Ovary (tissue), 10 donors: ENCODE results near the gene TEX54. TPM values are rescaled to one million over a fixed set of nuclear protein-coding genes. Genes with fewer than 3 reads are reported as not detected.
A peak's percentile ranks its signal among the peaks of the same experiment; 100 is the strongest.

Experiments
- DNase-seq, 5 donors: peaks; one replicate each; pipeline ENCODE4 v3.0.0-alpha.2; 2019 to 2020
- H3K27ac ChIP-seq, 2 donors: fragments of 200-600 bp; one replicate each; pipeline versions ENCODE4 v1.5.1 to v1.8.0; 2019 to 2022
- H3K27me3 ChIP-seq: fragments of 200-600 bp; one replicate; pipeline ENCODE4 v1.8.0; 2022
- H3K36me3 ChIP-seq: fragments of 200-600 bp; sonication (generic); one replicate; pipeline ENCODE4 v1.5.1; 2019
- H3K4me1 ChIP-seq: one replicate; pipeline ENCODE4 v1.8.1; 2013; ENCODE audit warnings: mild to moderate bottlenecking, moderate library complexity; ENCODE audit not compliant: insufficient read depth
- H3K4me3 ChIP-seq: fragments of 200-600 bp; sonication (generic); one replicate; pipeline ENCODE4 v1.5.1; 2017
- H3K9me3 ChIP-seq, 2 donors: fragments of 200-600 bp in 1 of 2; sonication (generic) in 1 of 2; one replicate each; pipeline versions ENCODE4 v1.5.1 to v1.8.1; 2013 to 2019; ENCODE audit warnings: mild to moderate bottlenecking in 1 of 2, moderate library complexity in 1 of 2
- EP300 ChIP-seq: sonication (generic); formaldehyde crosslinking; IDR thresholded peaks from one replicate; pipeline ENCODE4 v1.6.1; 2017; ENCODE audit warnings: antibody characterized with exemption
- POLR2A ChIP-seq: fragments of 450-650 bp; IDR thresholded peaks from one replicate; pipeline ENCODE4 v1.6.1; 2017; ENCODE audit warnings: antibody characterized with exemption, mild to moderate bottlenecking, moderate library complexity
- WGBS, 3 donors: extraction: QIAGEN DNeasy Blood & Tissue Kit in 1 of 3; methylation state at CpG; one replicate each; pipeline versions ENCODE4 v1.1.5 to v1.1.7; 2013 to 2017; 5-methylcytosine and 5-hydroxymethylcytosine counted together
- intact Hi-C, 4 donors: fragments of 100-400 bp; cut with DNase I; formaldehyde crosslinking; loops; one replicate each; pipeline versions ENCODE4 v1.11.0 to v1.15.1; 2022 to 2023
- long read RNA-seq, 3 donors: library from polyadenylated mRNA in 2 of 3; unstranded in 2 of 3; transcript quantifications; one replicate each; pipeline ENCODE4 v2.0.0 and lab custom pipeline, GENCODE V29; 2021 to 2026
- polyA plus RNA-seq, 2 donors: library from polyadenylated mRNA; stranded (reverse); fragments of 200-250 nt in 1 of 2; fragments of 350-450 nt in 1 of 2; fragmentation: Illumina TruSeq in 1 of 2; extraction: RNeasy Lipid Tissue Mini Kit (QIAGEN cat#74804) in 1 of 2; gene quantifications; one replicate each; pipeline ENCODE4 v1.2.3, GENCODE V29; 2013 to 2014
- total RNA-seq, 7 donors: library from RNA; depleted of rRNA in 2 of 7; stranded (reverse); fragments of >200 nt in 2 of 7; fragmentation: NEBNext Ultra II Directional in 3 of 7; extraction: Animal tissue kit (Norgen Biotek cat#: 25700) in 3 of 7; gene quantifications; one replicate each; pipeline versions ENCODE4 v1.1.0 to v1.2.4, GENCODE V29; 2016 to 2023
- TF ChIP-seq, protein P1 (sequence below), 3 donors: fragments of 450-650 bp in 2 of 3; fragments of 200-600 bp in 1 of 3; IDR thresholded peaks; one replicate each; pipeline versions ENCODE4 v1.5.1 to v1.8.0; 2016 to 2022; ENCODE audit warnings: antibody characterized with exemption in 3 of 3, mild to moderate bottlenecking in 1 of 3
- donor health status: DM: no; HTN: no; CAD: no; lungs with moderate emphysema.
- donor health status: DM: no; HTN: no; CAD: no.
- donor health status: Bipolar disorder and iron deficiency.
- donor health status: DM: yes; HTN: yes; CAD: no.
- donor health status: DM: no; HTN: no; CAD: no.
- donor health status: DM: yes; HTN: yes; CAD: no.

The TEX54 gene
- total RNA-seq = not detected
- polyA plus RNA-seq = not detected
- long read RNA-seq, donor 1 = 0 reads
- long read RNA-seq, donor 2 = 0 reads
- long read RNA-seq, donor 3 = 0 reads

DNA sequence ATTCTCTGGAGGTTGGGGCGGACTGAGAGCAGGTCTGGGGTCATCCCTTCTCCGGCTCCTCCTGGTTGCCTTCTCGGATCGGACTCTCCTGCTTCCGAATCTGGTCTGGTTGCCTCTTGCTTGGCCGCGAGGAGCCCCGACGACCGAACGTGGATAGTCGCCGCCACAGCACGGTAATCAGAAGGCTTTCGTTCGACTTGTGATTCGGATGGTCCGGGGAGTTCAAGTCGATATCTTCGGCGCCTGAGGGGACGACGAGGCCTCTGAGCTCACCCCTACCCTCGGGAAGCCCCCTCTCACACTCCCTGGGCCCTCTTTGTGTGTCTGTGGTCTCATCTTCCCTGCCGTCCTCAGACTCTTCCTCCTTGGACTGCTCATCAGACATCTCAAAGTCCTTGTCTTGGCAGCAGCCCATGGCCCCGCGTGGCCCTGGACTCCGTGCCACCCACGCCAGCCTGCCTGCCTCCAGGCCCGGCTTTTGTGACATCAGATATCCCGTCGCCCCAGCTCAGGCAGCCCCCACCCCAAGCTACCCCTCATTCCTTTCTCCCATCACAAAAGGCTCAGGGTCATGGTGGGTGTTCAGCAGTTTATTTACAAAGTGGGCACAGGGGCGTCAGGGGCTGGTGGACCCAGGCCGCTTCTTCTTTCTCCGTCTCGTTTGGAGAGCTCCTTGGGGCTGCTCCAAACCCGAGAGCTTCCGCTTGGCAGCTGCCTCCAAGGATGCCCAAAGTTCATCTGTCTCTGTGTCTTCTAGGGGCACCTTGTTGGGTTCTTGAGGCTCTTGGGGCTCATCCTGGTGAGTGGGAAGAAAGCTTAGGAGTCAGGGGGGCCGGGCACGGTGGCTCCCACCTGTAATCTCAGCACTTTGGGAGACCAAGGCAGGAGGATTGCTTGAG is at the start of gene TEX54:
Gene TEX54 (minus strand): TSS at position 506 of the 899 bp plus-strand sequence.
- Histone ChIP-seq H3K27me3 (no peaks in the 10 kb centered on the region), H3K27ac (peak within 1 kb of the TSS; percentile 90 to 96), H3K36me3 (no peaks in the 10 kb centered on the region), H3K4me3 (peak within 1 kb of the TSS; percentile 96), H3K4me1 (peaks cover 9% of the 10 kb centered on the region), H3K9me3 (no peaks in the 10 kb centered on the region)
- intact Hi-C loops = loop anchor here in 2 of 4 donors (2.0 to 5.0 kb wide), 2 partner anchors 45 to 46 kb away; partner anchors contain the start of gene TMEM179B (in 2 of the 2)
- TF ChIP-seq EP300 = no peak
- WGBS, 3 donors = 6 to 8% (median 6%) methylated on average over 40 of the region's 40 CpGs
- DNase-seq = peak; percentile 36 to 67 (median 58)

DNA sequence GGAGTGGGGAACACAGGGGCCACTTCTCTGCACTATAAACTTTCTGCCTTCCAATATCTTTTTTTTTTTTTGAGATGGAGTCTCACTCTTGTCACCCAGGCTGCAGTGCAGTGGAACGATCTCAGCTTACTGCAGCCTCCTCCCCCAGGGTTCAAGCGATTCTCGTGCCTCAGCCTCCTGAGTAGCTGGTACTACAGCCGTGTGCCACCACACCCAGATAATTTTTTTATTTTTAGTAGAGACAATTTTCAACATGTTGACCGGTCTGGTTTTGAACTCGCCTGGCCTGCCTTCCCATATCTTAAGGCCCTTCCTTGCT is 49.7 kb upstream of the TEX54 start:
- Histone ChIP-seq H3K36me3 (no peaks in the 10 kb centered on the region), H3K27ac (peak overlapping the region; percentile 96 to 99), H3K9me3 (no peaks in the 10 kb centered on the region), H3K4me3 (peak overlapping the region; percentile 74), H3K27me3 (no peaks in the 10 kb centered on the region), H3K4me1 (peaks cover 14% of the 10 kb centered on the region)
- no peak for DNase-seq
- TF ChIP-seq POLR2A = no peak
- no peak for TF ChIP-seq EP300
- TF ChIP-seq, protein P1, sequence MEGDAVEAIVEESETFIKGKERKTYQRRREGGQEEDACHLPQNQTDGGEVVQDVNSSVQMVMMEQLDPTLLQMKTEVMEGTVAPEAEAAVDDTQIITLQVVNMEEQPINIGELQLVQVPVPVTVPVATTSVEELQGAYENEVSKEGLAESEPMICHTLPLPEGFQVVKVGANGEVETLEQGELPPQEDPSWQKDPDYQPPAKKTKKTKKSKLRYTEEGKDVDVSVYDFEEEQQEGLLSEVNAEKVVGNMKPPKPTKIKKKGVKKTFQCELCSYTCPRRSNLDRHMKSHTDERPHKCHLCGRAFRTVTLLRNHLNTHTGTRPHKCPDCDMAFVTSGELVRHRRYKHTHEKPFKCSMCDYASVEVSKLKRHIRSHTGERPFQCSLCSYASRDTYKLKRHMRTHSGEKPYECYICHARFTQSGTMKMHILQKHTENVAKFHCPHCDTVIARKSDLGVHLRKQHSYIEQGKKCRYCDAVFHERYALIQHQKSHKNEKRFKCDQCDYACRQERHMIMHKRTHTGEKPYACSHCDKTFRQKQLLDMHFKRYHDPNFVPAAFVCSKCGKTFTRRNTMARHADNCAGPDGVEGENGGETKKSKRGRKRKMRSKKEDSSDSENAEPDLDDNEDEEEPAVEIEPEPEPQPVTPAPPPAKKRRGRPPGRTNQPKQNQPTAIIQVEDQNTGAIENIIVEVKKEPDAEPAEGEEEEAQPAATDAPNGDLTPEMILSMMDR (IDR thresholded peaks at IDR 0.05) = no peak
- 29 to 39% (median 29%) methylated on average over 6 of the region's 6 CpGs for WGBS, 3 donors
- intact Hi-C loops = loop anchor here in 1 of 4 donors (10.0 kb wide), 1 partner anchor 882 kb away; the partner anchor contains the start of gene ZFTA

- DNase-seq = peak; percentile 93 to 97 (median 95)
- peaks cover 14% of the 10 kb centered on the region for H3K4me1 ChIP-seq
- peak overlapping the region; percentile 96 to 99 for H3K27ac ChIP-seq
- peak overlapping the region; percentile 74 for H3K4me3 ChIP-seq
- no peaks in the 10 kb centered on the region for H3K27me3 ChIP-seq
- 1 to 3% (median 3%) methylated on average over 21 of the region's 21 CpGs for WGBS, 3 donors
- no peaks in the 10 kb centered on the region for H3K9me3 ChIP-seq
- intact Hi-C loops = loop anchor here in 1 of 4 donors (10.0 kb wide), 1 partner anchor 883 kb away; the partner anchor contains the start of gene ZFTA
- TF ChIP-seq, protein P1 (IDR thresholded peaks at IDR 0.05) = no peak
- TF ChIP-seq EP300 = peak; percentile 40
- H3K36me3 ChIP-seq = no peaks in the 10 kb centered on the region
Observed at GRCh38 chr11:62881579-62882430, 49.2 kb upstream of the TEX54 start.

- Histone ChIP-seq H3K4me3 (peak within 1 kb of the TSS; percentile 74), H3K27ac (peak within 1 kb of the TSS; percentile 96 to 99), H3K9me3 (no peaks in the 10 kb centered on the region), H3K4me1 (peaks cover 14% of the 10 kb centered on the region), H3K27me3 (no peaks in the 10 kb centered on the region), H3K36me3 (no peaks in the 10 kb centered on the region)
- TF ChIP-seq, protein P1 (IDR thresholded peaks at IDR 0.05) = peak; percentile 50 to 75 (median 74)
- TF ChIP-seq POLR2A = peak; percentile 99
- no peak for TF ChIP-seq EP300
- peak; percentile 89 to 91 (median 90) for DNase-seq
- intact Hi-C loops = loop anchor here in 1 of 4 donors (10.0 kb wide), 1 partner anchor 884 kb away; the partner anchor contains the start of gene ZFTA
- 0 to 1% (median 0%) methylated on average over 64 to 69 of the region's 69 CpGs for whole genome bisulfite sequencing, 3 donors
Observed at GRCh38 chr11:62880803-62881578, 48.4 kb upstream of the TEX54 start, which contains the start of gene SLC3A2. SLC3A2 (plus strand) TSS chr11:62880896; CDS start chr11:62881024, 128 bp downstream.
